ENCODE data around the gene FRMD4A.
"Not testable (repeated sequence)": the region's sequence is repeated elsewhere in the genome, so short reads cannot be mapped to it uniquely, and the experiment has no call there.

The FRMD4A gene

DNA sequence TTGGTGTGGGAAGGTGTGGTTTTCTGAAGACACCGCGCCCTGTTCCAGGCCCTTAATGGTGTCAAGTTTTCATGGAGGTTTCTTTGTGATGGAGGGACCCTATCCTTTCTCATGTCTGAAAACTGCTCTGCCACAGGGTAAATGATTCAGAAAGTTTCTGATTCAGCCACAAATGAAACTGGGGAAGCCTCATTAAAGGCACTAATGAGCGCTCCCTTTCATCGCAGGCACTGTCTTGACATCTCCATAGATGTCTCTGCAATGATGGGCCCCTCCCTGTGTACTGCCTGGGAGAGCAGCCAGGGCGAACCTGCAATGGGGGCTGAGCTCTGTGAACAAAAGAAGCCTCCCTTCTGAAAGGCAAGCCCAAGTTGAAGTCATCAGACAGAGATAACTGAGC lies 388.7 kb downstream of the FRMD4A start:
- DNase-seq: no peak

DNA sequence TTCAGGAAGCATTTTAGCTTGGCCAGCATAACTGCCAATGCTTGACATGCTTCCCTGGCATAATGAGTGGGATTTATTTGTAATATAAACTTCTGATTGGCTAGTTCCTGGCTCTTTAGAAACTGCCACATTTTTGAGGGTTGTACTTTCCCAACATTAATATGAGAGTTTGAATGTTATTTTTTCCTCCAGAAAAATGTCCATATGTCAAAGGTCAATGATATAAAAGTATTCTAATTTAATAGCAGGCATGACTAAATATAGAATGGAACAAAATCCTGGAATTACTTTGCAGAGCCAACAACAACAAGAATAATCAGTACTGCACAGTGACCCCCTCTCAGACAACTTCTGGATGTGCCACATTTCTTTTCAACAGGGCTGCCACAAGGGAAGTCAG lies 391.3 kb downstream of the FRMD4A start:
- no peak for DNase-seq

DNA sequence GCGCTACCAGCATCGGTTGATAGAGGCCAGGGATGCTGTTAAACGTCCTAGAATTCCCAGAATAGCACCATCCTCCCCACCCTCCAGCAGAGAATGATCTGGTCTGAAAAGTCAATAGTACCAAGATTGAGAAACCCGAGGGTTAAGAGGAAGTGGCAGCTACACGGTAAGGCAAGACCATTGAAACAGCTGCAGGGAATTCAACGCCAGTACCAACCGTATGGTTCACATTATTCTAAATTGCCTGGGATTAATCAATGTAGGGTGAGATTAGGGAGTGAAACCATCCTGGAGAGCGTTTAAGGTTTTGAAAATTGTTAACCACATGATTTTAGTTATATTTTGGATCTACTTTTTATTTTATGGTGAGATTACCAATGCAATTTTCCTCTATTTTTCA lies 391.8 kb downstream of the FRMD4A start:
- DNase-seq: no peak

DNA sequence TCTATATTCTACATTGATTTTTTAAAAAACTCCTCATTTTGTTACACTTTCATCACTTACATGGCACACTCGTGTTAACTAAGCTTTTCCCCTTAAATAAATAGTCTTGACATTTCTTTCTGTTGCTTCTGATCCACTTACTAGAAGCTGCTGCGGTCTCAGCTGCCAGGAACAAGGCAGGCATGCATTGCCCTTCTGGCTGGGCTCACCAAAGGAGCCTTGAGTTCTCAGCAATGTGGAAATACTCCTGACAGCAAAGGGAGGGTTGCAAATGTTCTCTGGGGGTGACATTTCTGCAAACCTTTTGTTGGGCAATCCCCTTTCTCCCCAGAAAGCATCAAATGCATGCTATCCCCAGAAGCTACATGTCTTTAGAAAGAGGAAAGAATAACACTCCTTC lies 393.9 kb downstream of the FRMD4A start:
- DNase-seq: no peak

- DNase-seq: no peak
Measured at GRCh38 chr10:13930120-13930519, 400.6 kb downstream of the FRMD4A start.

DNA sequence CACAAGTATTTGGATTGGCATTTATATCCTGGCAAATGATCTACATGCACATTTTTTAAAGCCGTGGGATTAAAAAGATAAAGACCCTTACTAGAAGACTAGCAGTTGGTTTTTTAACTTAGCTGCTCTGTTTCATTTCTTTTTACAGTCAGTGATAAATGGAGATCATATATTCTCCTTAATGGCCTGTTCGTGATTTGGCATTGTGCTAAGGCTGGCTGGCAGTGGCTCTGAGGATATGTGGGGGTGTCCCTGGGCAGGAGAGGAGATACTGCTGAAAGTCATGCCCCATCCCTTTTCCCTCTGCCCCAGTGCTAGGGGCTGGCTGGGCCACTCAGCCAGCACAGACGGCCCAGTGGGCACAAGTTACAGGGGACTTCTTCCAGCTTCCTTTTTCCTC lies 402.3 kb downstream of the FRMD4A start:
- no peak for DNase-seq

DNA sequence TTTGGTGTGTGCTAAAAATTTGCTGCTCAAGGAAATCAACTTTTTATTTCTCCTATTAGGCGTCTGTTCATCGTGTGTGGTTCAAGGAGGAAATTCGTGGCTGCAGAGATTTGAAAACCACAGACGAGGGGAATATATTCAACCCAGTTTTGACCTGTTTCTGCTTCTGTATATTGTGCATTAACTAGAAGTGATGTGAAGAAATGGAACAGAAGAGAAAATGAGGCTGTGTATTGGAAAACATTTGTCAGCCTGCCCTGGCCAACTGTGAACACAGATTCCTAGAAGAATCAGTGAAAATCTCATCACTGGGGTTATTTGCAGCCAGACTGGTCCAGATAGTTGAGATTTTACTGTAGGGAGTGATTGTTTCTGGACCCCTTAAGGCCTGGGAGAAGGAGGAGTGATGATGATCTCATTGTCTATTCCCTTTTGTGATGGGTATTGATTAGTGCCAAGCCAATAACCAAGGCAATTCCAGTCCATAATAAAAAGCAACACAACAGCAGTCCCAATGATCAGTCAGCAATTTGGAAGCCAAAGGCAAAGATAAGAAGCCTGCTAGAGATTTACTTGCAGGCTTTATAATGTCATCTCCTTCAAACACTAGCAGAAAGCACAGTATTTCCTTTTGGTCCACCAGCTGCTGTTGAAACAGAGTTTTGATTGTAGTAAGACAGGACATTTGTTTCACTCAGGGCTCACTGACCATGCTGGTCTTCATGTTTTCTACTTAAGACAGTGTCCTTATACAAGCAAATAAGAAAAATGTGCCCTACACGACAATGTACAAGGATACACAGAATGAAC lies 404.5 kb downstream of the FRMD4A start:
- no peak for DNase-seq

- DNase-seq: no peak
Measured at GRCh38 chr10:13924040-13924725, 406.5 kb downstream of the FRMD4A start.

DNA sequence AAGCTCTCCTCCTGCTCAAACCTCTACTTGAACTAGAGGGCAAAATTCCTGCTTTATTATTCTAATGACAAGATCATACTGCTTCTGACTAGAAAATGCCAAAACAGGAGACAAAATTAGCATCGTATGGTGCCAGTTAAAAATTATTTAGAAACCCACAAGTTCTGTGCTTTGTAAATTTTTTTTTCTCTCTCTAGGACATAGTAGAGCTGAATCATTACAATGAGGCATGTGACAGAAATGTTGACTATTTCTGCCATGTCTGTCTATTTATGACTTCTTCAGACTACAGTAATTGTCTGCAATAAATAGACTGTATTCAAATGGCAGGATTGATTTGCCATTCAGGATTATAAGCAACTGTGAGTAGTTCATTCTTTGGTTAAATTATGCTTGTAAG lies 408.1 kb downstream of the FRMD4A start:
- no peak for DNase-seq

GRCh38 chr10:13921941-13922340 lies 408.8 kb downstream of the FRMD4A start:
- DNase-seq: no peak

GRCh38 chr10:13921131-13921530 lies 409.6 kb downstream of the FRMD4A start:
- not testable (repeated sequence) for DNase-seq

GRCh38 chr10:13920465-13920864 lies 410.3 kb downstream of the FRMD4A start:
- DNase-seq: no peak

DNA sequence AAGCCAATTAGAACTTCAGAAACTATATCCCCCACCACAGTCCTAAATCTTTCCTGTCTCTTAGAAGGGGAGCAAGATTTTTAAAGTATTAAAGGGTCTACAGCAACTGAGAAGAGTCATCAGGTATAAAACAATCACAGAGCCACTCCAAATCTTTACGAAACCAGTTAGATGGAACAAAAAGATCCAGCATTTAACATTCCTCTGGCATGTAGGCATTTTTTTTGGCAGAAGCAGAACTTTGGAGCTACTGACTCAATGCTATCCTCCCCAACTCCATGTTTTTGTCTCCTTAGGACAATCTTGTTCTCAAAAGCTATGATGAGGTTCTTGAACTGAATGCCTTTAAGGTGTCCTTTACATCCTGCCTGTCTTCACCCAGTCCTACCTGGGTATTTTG lies 410.7 kb downstream of the FRMD4A start:
- DNase-seq: no peak

GRCh38 chr10:13917791-13918190 lies 412.9 kb downstream of the FRMD4A start:
- DNase-seq: no peak

DNA sequence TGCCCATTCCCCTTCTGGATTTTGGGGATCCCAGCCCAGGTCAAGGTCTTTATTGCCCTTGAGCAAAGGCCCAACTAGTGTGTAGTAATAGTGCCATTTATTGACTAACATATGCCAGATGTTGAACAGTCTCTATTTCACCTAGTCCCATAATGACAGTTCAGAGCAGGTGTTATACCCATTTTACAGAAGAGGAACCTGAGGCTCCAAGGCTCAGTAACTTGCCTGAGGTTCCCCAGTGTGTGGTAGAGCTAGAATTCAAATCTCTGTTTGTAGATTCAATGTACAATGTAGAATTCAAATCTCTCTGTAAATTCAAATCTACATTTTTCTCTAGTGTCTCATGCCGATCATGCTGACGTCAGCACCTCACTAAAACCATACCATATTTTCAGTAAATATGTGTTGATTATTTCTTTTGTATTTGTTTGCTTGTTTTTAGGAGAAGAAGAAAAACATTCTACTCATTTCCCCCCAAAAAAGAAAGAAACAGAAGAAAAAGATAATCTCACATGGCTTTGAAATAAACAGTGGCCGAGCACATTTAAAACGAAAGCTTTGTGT lies 414.3 kb downstream of the FRMD4A start:
- DNase-seq: no peak

- DNase-seq: no peak
Measured at GRCh38 chr10:13915710-13916109, 415.0 kb downstream of the FRMD4A start.

DNA sequence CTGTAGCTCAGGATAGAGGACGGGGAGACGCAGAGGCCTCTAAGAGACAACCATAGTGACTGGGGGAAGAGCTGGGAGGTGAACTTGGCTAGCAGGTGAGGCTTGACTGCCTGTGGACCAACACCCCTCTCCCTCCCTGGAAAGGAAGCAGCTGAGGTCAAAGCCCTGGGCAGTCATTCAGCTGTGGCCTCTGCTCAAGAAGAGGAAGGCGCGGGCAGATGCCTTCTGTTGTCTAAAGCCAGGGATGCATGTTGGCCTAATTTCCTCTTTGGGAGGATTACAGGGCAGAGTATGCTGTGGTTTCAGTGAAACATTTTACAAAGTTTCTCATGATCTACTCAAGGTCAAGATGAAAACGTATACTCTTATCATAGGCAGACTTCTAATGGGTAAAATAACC lies 416.8 kb downstream of the FRMD4A start:
- DNase-seq: no peak

DNA sequence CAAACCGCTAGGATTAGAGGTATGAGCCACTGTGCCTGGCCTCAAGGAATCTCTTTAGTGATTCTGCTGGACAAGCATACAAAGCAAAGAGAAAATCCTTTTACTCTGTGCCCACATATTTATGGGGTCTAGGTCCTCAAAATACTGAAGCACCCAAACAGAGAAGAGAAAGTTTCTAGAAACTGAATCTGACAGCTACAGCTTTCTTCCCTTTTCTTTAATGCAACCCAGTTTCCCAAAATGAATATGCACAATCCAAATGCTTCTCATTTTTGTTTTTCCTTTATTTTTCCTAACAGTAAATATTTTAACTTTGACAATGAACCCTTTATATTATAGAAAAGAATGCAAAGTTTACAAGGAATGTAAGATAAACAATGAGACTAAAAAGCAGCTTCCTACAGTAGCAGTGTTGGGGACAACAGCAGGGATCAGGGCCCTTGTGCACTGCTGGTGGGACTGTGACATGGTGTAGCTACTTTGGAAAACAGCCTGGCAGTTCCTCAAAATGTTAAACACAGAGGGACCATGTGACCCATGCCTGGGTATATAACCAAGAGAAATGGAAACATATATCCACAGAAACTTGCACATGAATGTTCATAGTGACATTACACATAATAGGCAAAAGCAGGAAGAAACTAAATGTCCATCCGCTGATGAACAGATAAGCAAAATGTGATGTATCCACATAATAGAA lies 418.8 kb downstream of the FRMD4A start:
- DNase-seq: no peak

- DNase-seq: no peak
Measured at GRCh38 chr10:13909516-13910258, 421.0 kb downstream of the FRMD4A start.

GRCh38 chr10:13908475-13908874 lies 422.2 kb downstream of the FRMD4A start:
- no peak for DNase-seq

DNA sequence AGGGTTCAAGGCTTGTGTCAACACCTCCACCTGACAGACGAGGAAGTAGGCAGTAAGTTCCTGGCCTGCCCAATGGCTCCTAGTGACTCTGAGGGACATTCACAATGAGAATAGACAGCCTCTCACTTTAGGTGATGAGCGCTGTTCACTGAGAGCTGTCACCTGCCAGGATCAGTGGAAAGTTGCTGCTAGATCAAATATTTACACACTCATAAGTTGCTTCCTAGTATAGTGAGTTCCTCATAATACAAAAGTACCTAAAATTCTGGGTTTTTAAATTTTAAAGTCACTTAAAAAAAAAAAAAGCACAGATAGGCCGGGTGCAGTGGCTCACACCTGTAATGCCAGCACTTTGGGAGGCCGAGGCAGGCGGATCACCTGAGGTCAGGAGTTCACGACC lies 423.2 kb downstream of the FRMD4A start:
- DNase-seq: no peak

DNA sequence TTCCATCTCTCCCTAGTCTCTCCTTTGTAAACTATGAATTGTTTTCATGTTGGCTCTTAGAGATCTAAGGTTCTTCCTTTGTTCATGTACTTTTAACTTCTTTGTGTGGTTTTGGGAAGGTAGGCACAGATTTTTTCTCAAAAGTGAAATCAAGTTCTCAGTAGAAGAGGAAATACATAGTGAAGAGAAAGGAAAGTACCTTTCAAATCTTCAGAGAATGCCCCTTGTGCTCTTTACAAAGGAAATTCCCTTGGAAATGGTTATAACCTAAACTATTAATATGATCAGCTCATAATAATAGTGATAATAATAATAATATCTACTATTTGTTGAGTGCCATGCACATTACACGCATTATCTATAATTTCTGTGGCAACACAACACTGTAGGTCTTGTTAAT lies 425.4 kb downstream of the FRMD4A start:
- no peak for DNase-seq

- no peak for DNase-seq
Measured at GRCh38 chr10:13904064-13904463, 426.7 kb downstream of the FRMD4A start.

Measured in NCI-H1436 (cell line).